Mononuclear cell (primary cell): ENCODE data around the gene CACNA1G. TPM values are rescaled to one million over a fixed set of nuclear protein-coding genes. Genes with fewer than 3 reads are reported as not detected.

Experiments used
- H3K27me3 ChIP-seq: 2 replicates; pipeline ENCODE4 v1.6.0; 2011; ENCODE audit warnings: low read length, control low read depth; ENCODE audit not compliant: insufficient read depth
- H3K4me1 ChIP-seq: 2 replicates; pipeline ENCODE4 v1.5.1; 2011; ENCODE audit warnings: mild to moderate bottlenecking, low read length, control low read depth; ENCODE audit not compliant: insufficient read depth
- H3K4me3 ChIP-seq: 2 replicates; pipeline ENCODE4 v1.5.1; 2011; ENCODE audit warnings: mild to moderate bottlenecking, low read length, moderate library complexity
- H3K9me3 ChIP-seq: 2 replicates; pipeline ENCODE4 v1.5.1; 2011; ENCODE audit warnings: low read depth, mild to moderate bottlenecking, control low read depth, low read length
- total RNA-seq: library from RNA; depleted of rRNA; stranded (reverse); fragments of >200 nt; gene quantifications from one replicate; pipeline ENCODE4 v1.2.3, GENCODE V29; 2012

Gene CACNA1G
- total RNA-seq, 1 donor = under 0.01 TPM

- Histone ChIP-seq H3K27me3 (no peaks in the 10 kb centered on the region), H3K4me3 (no peak overlapping the region), H3K4me1 (no peaks in the 10 kb centered on the region), H3K9me3 (no peaks in the 10 kb centered on the region)
Measured at GRCh38 chr17:50668025-50668837, 107.7 kb downstream of the CACNA1G start.

- H3K4me1 ChIP-seq = no peaks in the 10 kb centered on the region
- H3K9me3 ChIP-seq = no peaks in the 10 kb centered on the region
- no peak overlapping the region for H3K4me3 ChIP-seq
- no peaks in the 10 kb centered on the region for H3K27me3 ChIP-seq
Measured at GRCh38 chr17:50668838-50669581, 108.5 kb downstream of the CACNA1G start.

GRCh38 chr17:50672071-50672470, 111.6 kb downstream of the CACNA1G start:
- no peaks in the 10 kb centered on the region for H3K4me1 ChIP-seq
- no peak overlapping the region for H3K4me3 ChIP-seq
- no peaks in the 10 kb centered on the region for H3K27me3 ChIP-seq
- H3K9me3 ChIP-seq = no peaks in the 10 kb centered on the region

- no peaks in the 10 kb centered on the region for H3K9me3 ChIP-seq
- no peaks in the 10 kb centered on the region for H3K27me3 ChIP-seq
- no peak overlapping the region for H3K4me3 ChIP-seq
- no peaks in the 10 kb centered on the region for H3K4me1 ChIP-seq
Measured at GRCh38 chr17:50672831-50673551, 112.5 kb downstream of the CACNA1G start.

- Histone ChIP-seq H3K9me3 (no peaks in the 10 kb centered on the region), H3K27me3 (no peaks in the 10 kb centered on the region), H3K4me3 (no peak overlapping the region), H3K4me1 (no peaks in the 10 kb centered on the region)
Measured at GRCh38 chr17:50675190-50675589, 114.7 kb downstream of the CACNA1G start.

- no peaks in the 10 kb centered on the region for H3K9me3 ChIP-seq
Measured at GRCh38 chr17:50675627-50676026, 115.1 kb downstream of the CACNA1G start.

GRCh38 chr17:50676065-50676975, 115.8 kb downstream of the CACNA1G start:
- no peaks in the 10 kb centered on the region for H3K9me3 ChIP-seq
- no peaks in the 10 kb centered on the region for H3K4me1 ChIP-seq
- H3K27me3 ChIP-seq = no peaks in the 10 kb centered on the region
- H3K4me3 ChIP-seq = no peak overlapping the region

More at GRCh38 chr17:50675627-50676026, 115.1 kb downstream of the CACNA1G start:
- Histone ChIP-seq H3K4me3 (no peak overlapping the region), H3K4me1 (no peaks in the 10 kb centered on the region), H3K27me3 (no peaks in the 10 kb centered on the region)

Other genes with a start within 250 kb of the CACNA1G start
- gene XYLT2, start 214.6 kb upstream of the CACNA1G start, total RNA-seq = 6.8 TPM
- 17.1 TPM for gene MRPL27, start 187.5 kb upstream of the CACNA1G start, total RNA-seq
- 0.52 TPM for gene EME1, start 187.5 kb upstream of the CACNA1G start, total RNA-seq
- gene LRRC59, start 163.2 kb upstream of the CACNA1G start, total RNA-seq = 59.2 TPM
- 5.6 TPM for gene ACSF2, start 134.5 kb upstream of the CACNA1G start, total RNA-seq
- not detected for gene CHAD, start 91.8 kb upstream of the CACNA1G start, total RNA-seq
- gene RSAD1, start 81.9 kb upstream of the CACNA1G start, total RNA-seq = 19.5 TPM
- gene MYCBPAP, start 52.3 kb upstream of the CACNA1G start, total RNA-seq = 0.73 TPM
- gene EPN3, start 28.0 kb upstream of the CACNA1G start, total RNA-seq = not detected
- gene SPATA20, start 13.5 kb upstream of the CACNA1G start, total RNA-seq = 18.9 TPM
- 18.1 TPM for gene ABCC3, start 74.2 kb downstream of the CACNA1G start, total RNA-seq
- 22.5 TPM for gene ANKRD40, start 147.2 kb downstream of the CACNA1G start, total RNA-seq
- gene LUC7L3, start 158.9 kb downstream of the CACNA1G start, total RNA-seq = 72.9 TPM
- 0.21 TPM for gene ANKRD40CL, start 206.8 kb downstream of the CACNA1G start, total RNA-seq